OCI-LY3 (cell line): ENCODE results near the gene GOSR1.
"Not testable (repeated sequence)": the region's sequence is repeated elsewhere in the genome, so short reads cannot be mapped to it uniquely, and the experiment has no call there.

Experiments
- H2AFZ ChIP-seq: fragments of 200-600, 300-600 bp; shearing (Covaris generic); 2 replicates; pipeline ENCODE4 v1.6.0; 2014; ENCODE audit warnings: antibody characterized with exemption, low read depth, low read length
- H3K27ac ChIP-seq: fragments of 200-600, 300-600 bp; sonication (generic); 2 replicates; pipeline ENCODE4 v1.5.1; 2014; ENCODE audit warnings: mild to moderate bottlenecking, low read length, moderate library complexity, mixed read lengths
- H3K27me3 ChIP-seq: fragments of 200-600, 300-600 bp; sonication (generic); 2 replicates; pipeline ENCODE4 v1.6.1; 2014; ENCODE audit warnings: low read depth, low read length, mixed read lengths
- H3K36me3 ChIP-seq: fragments of 200-600, 300-600 bp; sonication (generic); replicated peaks from 2 replicates; pipeline ENCODE3; 2014; ENCODE audit warnings: low read depth, low read length, mixed read lengths
- H3K4me1 ChIP-seq: fragments of 300-600, 200-600 bp; sonication (generic); 2 replicates; pipeline ENCODE4 v1.6.1; 2014; ENCODE audit warnings: low read length, mixed read lengths
- H3K4me2 ChIP-seq: fragments of 200-600, 300-600 bp; sonication (generic); 2 replicates; pipeline ENCODE4 v1.6.1; 2014; ENCODE audit warnings: low read length, mixed read lengths
- H3K4me3 ChIP-seq: fragments of 300-600, 200-600 bp; sonication (generic); 2 replicates; pipeline ENCODE4 v1.5.1; 2014; ENCODE audit warnings: antibody characterized with exemption, mild to moderate bottlenecking, low read length, moderate library complexity
- H3K79me2 ChIP-seq: fragments of 300-600, 200-600 bp; shearing (Covaris generic); 2 replicates; pipeline ENCODE4 v1.6.1; 2014; ENCODE audit warnings: mild to moderate bottlenecking, low read length, mixed read lengths
- H3K9ac ChIP-seq: fragments of 300-600, 200-600 bp; shearing (Covaris generic); 2 replicates; pipeline ENCODE4 v1.6.0; 2014; ENCODE audit warnings: mild to moderate bottlenecking, low read length, moderate library complexity
- H3K9me3 ChIP-seq: fragments of 200-600, 300-600 bp; shearing (Covaris generic); 2 replicates; pipeline ENCODE4 v1.6.1; 2014; ENCODE audit warnings: low read length, mixed read lengths; ENCODE audit not compliant: insufficient read depth
- H4K20me1 ChIP-seq: fragments of 200-600, 300-600 bp; sonication (generic); 2 replicates; pipeline ENCODE4 v1.6.1; 2016; ENCODE audit warnings: low read length, mixed read lengths; ENCODE audit not compliant: insufficient read depth
- EZH2phosphoT487 ChIP-seq: fragments of 200-600 bp; shearing (Covaris generic); IDR thresholded peaks from 2 replicates; pipeline ENCODE4 v1.6.1; 2018; ENCODE audit warnings: antibody characterized with exemption, mixed run types, low read depth
- TF ChIP-seq, protein P1 (sequence below): fragments of 200-600, 300-600 bp; sonication (generic); IDR thresholded peaks from 2 replicates; pipeline ENCODE4 v1.5.1; 2014; ENCODE audit warnings: antibody characterized with exemption, low read length, low read depth

Gene GOSR1

DNA sequence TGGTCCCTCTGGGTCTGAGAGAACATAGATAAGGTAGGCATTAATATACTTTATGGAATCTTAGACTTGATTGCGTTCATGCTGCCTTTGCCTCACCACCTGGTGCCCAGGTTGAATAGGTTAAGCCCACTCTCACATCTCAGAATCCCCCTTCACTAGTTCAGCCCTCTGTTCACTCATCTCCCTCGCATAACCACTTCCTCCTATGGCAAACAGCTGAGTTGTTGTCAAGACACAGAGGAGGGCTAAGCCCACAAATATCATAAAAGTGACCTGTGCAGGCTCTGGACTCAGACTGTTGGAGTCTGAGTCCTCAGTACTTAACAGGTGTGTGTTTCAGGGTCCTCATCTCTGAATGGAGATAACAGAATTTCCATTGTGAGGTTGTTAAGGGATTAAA lies 55.7 kb downstream of the GOSR1 start:
- Histone ChIP-seq H3K4me2 (no peak overlapping the region), H2AFZ (no peak overlapping the region), H3K36me3 (no peaks in the 10 kb centered on the region), H3K27ac (no peak overlapping the region), H3K79me2 (no peaks in the 10 kb centered on the region), H3K4me3 (no peak overlapping the region), H3K9ac (no peak overlapping the region), H3K9me3 (no peaks in the 10 kb centered on the region), H3K27me3 (no peaks in the 10 kb centered on the region), H3K4me1 (no peaks in the 10 kb centered on the region), H4K20me1 (no peaks in the 10 kb centered on the region)
- TF ChIP-seq, protein P1, sequence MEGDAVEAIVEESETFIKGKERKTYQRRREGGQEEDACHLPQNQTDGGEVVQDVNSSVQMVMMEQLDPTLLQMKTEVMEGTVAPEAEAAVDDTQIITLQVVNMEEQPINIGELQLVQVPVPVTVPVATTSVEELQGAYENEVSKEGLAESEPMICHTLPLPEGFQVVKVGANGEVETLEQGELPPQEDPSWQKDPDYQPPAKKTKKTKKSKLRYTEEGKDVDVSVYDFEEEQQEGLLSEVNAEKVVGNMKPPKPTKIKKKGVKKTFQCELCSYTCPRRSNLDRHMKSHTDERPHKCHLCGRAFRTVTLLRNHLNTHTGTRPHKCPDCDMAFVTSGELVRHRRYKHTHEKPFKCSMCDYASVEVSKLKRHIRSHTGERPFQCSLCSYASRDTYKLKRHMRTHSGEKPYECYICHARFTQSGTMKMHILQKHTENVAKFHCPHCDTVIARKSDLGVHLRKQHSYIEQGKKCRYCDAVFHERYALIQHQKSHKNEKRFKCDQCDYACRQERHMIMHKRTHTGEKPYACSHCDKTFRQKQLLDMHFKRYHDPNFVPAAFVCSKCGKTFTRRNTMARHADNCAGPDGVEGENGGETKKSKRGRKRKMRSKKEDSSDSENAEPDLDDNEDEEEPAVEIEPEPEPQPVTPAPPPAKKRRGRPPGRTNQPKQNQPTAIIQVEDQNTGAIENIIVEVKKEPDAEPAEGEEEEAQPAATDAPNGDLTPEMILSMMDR = no peak
- TF ChIP-seq EZH2phosphoT487 = no peak

- no peaks in the 10 kb centered on the region for H4K20me1 ChIP-seq
- no peak overlapping the region for H3K4me2 ChIP-seq
- no peak overlapping the region for H3K27ac ChIP-seq
- no peak overlapping the region for H2AFZ ChIP-seq
- no peaks in the 10 kb centered on the region for H3K9me3 ChIP-seq
- TF ChIP-seq, protein P1 = no peak
- no peak for TF ChIP-seq EZH2phosphoT487
- no peak overlapping the region for H3K9ac ChIP-seq
- H3K36me3 ChIP-seq = no peaks in the 10 kb centered on the region
- no peaks in the 10 kb centered on the region for H3K79me2 ChIP-seq
- H3K27me3 ChIP-seq = no peaks in the 10 kb centered on the region
- H3K4me1 ChIP-seq = no peaks in the 10 kb centered on the region
- no peak overlapping the region for H3K4me3 ChIP-seq
Measured at GRCh38 chr17:30534298-30534697, 57.1 kb downstream of the GOSR1 start.

DNA sequence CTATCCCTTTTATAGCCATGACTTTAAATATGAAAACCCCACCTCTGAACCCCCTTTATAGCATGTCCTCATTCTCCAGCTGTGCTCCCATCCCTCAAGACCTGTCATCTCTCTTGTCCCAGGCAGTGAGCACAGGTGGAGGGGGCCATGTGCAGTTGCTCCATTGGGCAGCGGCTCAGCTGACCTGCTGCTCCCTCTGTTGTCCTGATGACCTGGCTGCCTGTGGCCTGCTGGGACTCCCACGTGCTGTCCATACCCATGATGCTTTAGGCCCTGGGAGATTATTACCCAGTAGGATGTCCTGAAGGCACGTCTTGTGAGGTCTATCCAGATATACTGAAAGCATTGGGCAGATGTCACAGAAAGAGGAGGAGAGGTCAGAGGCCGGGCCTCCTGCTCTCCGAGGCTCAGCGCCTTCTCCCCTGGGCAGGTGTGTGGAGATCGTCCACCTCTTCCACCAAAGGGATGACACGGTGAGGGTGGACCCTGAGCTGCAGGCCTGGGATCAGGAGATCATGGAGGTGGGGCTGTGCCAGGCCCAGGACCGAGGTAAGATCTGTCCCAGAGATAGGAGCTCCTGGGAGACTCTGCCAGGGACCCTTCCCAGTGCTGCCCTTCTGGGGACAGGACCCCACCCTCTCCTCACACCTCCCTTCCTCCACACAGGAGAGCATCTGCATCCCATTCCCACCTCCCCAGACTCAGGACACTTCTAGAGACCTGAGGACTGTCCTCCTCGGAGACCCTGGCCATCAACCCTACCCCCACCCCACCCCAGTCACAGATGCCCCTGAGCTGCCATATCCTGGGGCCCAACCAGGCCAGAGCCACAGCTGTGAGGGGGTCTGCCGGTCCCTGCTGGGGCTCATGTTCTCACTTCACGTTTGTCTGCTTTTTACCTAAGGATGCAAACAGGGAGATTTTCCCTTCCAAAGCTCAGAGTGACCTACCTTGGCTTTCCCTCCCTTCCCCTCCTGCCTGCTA lies 58.0 kb downstream of the GOSR1 start:
- no peaks in the 10 kb centered on the region for H3K9me3 ChIP-seq
- no peaks in the 10 kb centered on the region for H3K4me1 ChIP-seq
- H3K4me2 ChIP-seq = no peak overlapping the region
- H2AFZ ChIP-seq = no peak overlapping the region
- H3K79me2 ChIP-seq = no peaks in the 10 kb centered on the region
- no peak for TF ChIP-seq EZH2phosphoT487
- TF ChIP-seq, protein P1 = no peak
- no peak overlapping the region for H3K9ac ChIP-seq
- H3K27ac ChIP-seq = no peak overlapping the region
- no peaks in the 10 kb centered on the region for H3K36me3 ChIP-seq
- no peaks in the 10 kb centered on the region for H4K20me1 ChIP-seq
- H3K27me3 ChIP-seq = no peaks in the 10 kb centered on the region
- no peak overlapping the region for H3K4me3 ChIP-seq

DNA sequence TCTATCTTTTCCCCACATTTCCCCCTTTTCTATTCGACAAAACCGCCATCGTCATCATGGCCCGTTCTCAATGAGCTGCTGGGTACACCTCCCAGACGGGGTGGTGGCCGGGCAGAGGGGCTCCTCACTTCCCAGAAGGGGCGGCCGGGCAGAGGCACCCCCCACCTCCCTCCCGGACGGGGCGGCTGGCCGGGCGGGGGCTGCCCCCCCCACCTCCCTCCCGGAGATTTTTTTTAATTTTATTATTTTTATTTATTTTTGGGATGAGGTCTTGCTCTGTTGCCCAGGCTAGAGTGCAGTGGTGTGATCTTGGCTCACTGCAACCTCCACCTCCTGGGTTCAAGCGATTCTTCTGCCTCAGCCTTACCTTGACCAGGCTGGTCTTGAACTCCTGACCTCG lies 59.6 kb downstream of the GOSR1 start:
- H3K9ac ChIP-seq, H3K4me2 ChIP-seq, H3K4me3 ChIP-seq, H3K9me3 ChIP-seq, H3K36me3 ChIP-seq, H3K4me1 ChIP-seq, H3K79me2 ChIP-seq, H3K27ac ChIP-seq, H4K20me1 ChIP-seq, H2AFZ ChIP-seq, H3K27me3 ChIP-seq: not testable (repeated sequence)

GRCh38 chr17:30537667-30538066 lies 60.5 kb downstream of the GOSR1 start:
- H3K9ac ChIP-seq, H3K4me3 ChIP-seq, H4K20me1 ChIP-seq, H2AFZ ChIP-seq, H3K27me3 ChIP-seq, H3K4me2 ChIP-seq, H3K9me3 ChIP-seq, H3K79me2 ChIP-seq, H3K4me1 ChIP-seq, H3K27ac ChIP-seq, H3K36me3 ChIP-seq: not testable (repeated sequence)
